HAP-1 (cell line): ENCODE data around the gene LAMA3.
A peak's percentile ranks its signal among the peaks of the same experiment; 100 is the strongest.

Experiments used
- DNase-seq, 2 experiments: peaks; one replicate each; pipeline ENCODE4 v3.0.0-alpha.2; 2016 to 2020; ENCODE audit warnings: low spot score in 2 of 2
- H3K27me3 ChIP-seq: fragments of 250-450 bp; sonication (Bioruptor Pico); 2 replicates; pipeline ENCODE4 v1.5.1; 2020; ENCODE audit warnings: low read depth, mild to moderate bottlenecking, moderate library complexity
- H3K36me3 ChIP-seq: fragments of 250-450 bp; sonication (Bioruptor Pico); replicated peaks from 2 replicates; pipeline ENCODE4 v1.5.1; 2020; ENCODE audit warnings: mild to moderate bottlenecking
- H3K4me1 ChIP-seq: fragments of 250-450 bp; sonication (Bioruptor Pico); 2 replicates; pipeline ENCODE4 v1.5.1; 2020; ENCODE audit warnings: mild to moderate bottlenecking
- H3K4me3 ChIP-seq: fragments of 250-450 bp; sonication (Bioruptor Pico); 2 replicates; pipeline ENCODE4 v1.5.1; 2020; ENCODE audit warnings: mild to moderate bottlenecking, moderate library complexity
- H3K9me3 ChIP-seq: fragments of 250-450 bp; sonication (Bioruptor Pico); 2 replicates; pipeline ENCODE4 v1.5.1; 2020; ENCODE audit warnings: mild to moderate bottlenecking, moderate library complexity
- in situ Hi-C: fragments of 300-500 bp; cut with MboI; formaldehyde crosslinking; loops from 3 replicates; pipeline ENCODE4 v1.14.3; 2020; ENCODE audit warnings: low sequenced_read_pairs, inconsistent platforms, mixed read lengths

LAMA3 gene

DNA sequence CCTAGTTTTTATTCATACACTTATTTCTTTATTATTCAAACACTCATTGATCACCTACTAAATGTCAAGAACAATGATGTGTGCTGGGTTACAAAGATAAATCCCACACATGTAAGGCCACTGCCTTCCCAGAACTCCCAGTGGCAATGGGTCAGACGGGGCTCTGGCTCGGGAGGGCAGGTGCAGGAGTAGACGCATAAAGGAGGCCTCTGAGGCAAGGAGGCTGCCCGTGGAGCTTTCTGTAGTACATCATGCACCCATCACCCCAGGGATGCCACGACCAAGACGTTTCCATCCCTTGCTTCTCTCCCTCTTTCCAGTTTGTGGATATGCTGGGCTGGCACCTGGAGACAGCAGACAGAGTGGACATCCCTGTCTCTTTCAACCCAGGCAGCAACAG is 172.1 kb downstream of the LAMA3 start:
- DNase-seq: peak; percentile 58 to 70
- H3K9me3 ChIP-seq: no peaks in the 10 kb centered on the region
- H3K4me3 ChIP-seq: no peak overlapping the region
- H3K36me3 ChIP-seq: no peaks in the 10 kb centered on the region
- in situ Hi-C loops: no loop called here
- no peaks in the 10 kb centered on the region for H3K27me3 ChIP-seq
- H3K4me1 ChIP-seq: peaks cover 29% of the 10 kb centered on the region

GRCh38 chr18:23861805-23862470 is 172.7 kb downstream of the LAMA3 start:
- no peaks in the 10 kb centered on the region for H3K27me3 ChIP-seq
- in situ Hi-C loops: no loop called here
- DNase-seq: peak; percentile 34 to 84
- H3K4me1 ChIP-seq: peaks cover 29% of the 10 kb centered on the region
- H3K4me3 ChIP-seq: no peak overlapping the region
- H3K9me3 ChIP-seq: no peaks in the 10 kb centered on the region
- no peaks in the 10 kb centered on the region for H3K36me3 ChIP-seq

- in situ Hi-C loops: no loop called here
- Histone ChIP-seq H3K9me3 (no peaks in the 10 kb centered on the region), H3K4me1 (peaks cover 29% of the 10 kb centered on the region), H3K36me3 (no peaks in the 10 kb centered on the region), H3K4me3 (no peak overlapping the region), H3K27me3 (no peaks in the 10 kb centered on the region)
- DNase-seq: no peak
Observed at GRCh38 chr18:23864624-23865023, 175.4 kb downstream of the LAMA3 start.

- Histone ChIP-seq H3K4me3 (no peak overlapping the region), H3K27me3 (no peaks in the 10 kb centered on the region), H3K4me1 (peaks cover 22% of the 10 kb centered on the region), H3K36me3 (no peaks in the 10 kb centered on the region), H3K9me3 (no peaks in the 10 kb centered on the region)
- DNase-seq: no peak
- in situ Hi-C loops: no loop called here
Observed at GRCh38 chr18:23867006-23867405, 177.8 kb downstream of the LAMA3 start.

DNA sequence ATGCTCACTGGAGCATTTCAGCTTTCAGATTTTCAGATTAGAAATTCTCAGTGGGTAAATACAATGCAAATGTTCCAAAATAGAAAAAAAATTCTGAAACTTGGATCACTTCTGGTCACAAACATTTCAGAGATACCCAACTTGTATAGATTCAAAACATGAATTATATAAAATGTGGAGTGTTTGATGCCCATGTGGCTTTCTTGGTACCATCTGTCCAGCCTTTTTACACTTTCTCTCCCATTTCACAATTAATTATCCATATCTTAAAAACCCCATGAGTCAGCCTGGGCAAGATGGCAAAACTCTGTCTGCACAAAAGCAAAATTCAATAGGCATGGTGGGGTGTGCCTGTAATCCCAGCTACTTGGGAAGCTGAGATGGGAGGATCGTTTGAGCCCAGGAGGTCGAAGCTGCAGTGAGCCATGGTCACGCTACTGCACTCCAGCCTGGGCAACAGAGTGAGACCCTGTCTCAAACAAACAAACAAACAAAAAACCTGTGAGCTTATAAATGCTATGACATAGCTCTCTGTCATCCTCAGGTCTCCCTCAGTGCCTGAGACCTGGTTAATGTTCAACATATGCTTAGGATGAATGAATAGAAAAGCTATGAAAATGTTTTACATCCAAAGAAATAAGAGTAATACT is 179.0 kb downstream of the LAMA3 start:
- H3K9me3 ChIP-seq: no peaks in the 10 kb centered on the region
- no peak overlapping the region for H3K4me3 ChIP-seq
- no peaks in the 10 kb centered on the region for H3K27me3 ChIP-seq
- in situ Hi-C loops: no loop called here
- H3K36me3 ChIP-seq: no peaks in the 10 kb centered on the region
- peaks cover 10% of the 10 kb centered on the region for H3K4me1 ChIP-seq
- no peak for DNase-seq

DNA sequence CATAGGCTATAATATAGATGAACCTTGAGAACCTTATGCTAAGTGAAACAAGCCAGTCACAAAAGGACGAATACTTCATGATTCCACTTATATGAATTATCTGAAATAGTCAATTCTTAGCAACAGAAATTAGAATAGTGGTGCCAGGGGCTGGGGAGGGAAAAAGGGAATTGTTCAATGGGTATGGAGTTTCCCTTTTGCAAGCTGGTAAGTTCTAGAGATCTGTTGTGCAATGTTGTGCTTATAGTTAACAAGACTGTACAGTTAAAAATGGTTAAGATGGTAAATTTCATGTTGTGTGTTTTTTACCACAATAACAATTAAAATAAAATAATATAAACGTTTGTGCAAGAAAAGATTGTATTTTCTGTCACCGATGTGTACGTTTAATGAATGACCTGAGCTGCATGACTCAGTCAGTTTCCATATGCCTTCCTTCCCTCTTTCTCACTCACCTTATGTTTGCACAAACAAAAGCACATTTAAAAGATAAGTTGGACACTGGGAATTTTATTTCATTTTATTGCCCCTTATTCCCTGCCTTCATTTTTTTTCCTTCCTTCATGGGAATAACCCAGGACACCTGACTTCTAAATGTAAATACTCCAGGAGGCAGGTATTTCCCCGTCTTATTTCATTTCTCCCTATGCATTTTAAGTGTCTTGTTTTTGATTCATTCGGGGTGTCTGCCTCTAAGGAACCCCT is 181.6 kb downstream of the LAMA3 start:
- Histone ChIP-seq H3K27me3 (no peaks in the 10 kb centered on the region), H3K4me3 (no peak overlapping the region), H3K4me1 (peaks cover 5% of the 10 kb centered on the region; the same call in 1 of the 2 replicates), H3K36me3 (no peaks in the 10 kb centered on the region), H3K9me3 (no peaks in the 10 kb centered on the region)
- in situ Hi-C loops: no loop called here
- DNase-seq: no peak

GRCh38 chr18:23871410-23871809 is 182.2 kb downstream of the LAMA3 start:
- in situ Hi-C loops: no loop called here
- DNase-seq: peak in 1 of 2 experiments; percentile 59
- Histone ChIP-seq H3K36me3 (no peaks in the 10 kb centered on the region), H3K9me3 (no peaks in the 10 kb centered on the region), H3K4me1 (peaks cover 5% of the 10 kb centered on the region; the same call in 1 of the 2 replicates), H3K4me3 (no peak overlapping the region), H3K27me3 (no peaks in the 10 kb centered on the region)

DNA sequence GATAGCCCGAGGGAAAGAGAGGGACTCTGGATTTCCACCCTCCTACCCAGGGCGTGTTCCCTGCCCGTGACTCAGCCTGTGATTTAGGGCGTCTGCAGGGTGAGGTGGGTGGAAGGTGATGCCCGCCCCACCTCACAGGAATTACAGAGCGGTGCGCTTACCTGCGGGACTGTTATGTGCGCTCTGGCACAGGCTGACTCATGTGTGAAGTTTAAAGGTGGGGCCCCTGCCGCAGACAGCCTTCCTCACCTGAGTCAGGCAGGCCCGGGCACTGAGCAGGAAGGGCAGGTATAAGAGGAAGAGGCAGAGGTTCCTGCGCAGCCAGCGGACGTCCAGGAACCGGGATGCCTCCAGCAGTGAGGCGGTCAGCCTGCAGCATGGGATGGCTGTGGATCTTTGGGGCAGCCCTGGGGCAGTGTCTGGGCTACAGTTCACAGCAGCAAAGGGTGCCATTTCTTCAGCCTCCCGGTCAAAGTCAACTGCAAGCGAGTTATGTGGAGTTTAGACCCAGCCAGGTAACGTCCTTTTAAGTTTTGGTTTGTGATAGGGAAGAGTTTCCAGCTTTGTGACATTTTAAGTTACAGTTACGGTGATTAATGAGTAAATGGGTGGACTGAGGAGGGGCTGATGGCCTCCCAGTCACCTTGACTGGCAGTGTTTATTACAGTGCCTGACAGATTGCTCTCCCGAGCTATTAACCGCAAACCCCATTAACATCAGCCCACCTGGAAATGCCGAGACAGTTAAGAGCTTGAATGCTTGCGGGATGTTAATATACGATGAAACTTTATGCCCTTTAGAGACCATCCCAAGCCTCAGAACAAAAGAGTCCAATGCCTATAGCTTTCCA is 183.7 kb downstream of the LAMA3 start:
- H3K9me3 ChIP-seq: no peaks in the 10 kb centered on the region
- H3K27me3 ChIP-seq: no peaks in the 10 kb centered on the region
- DNase-seq: no peak
- no peaks in the 10 kb centered on the region for H3K36me3 ChIP-seq
- in situ Hi-C loops: no loop called here
- no peak overlapping the region for H3K4me3 ChIP-seq
- peaks cover 5% of the 10 kb centered on the region; the same call in 1 of the 2 replicates for H3K4me1 ChIP-seq

DNA sequence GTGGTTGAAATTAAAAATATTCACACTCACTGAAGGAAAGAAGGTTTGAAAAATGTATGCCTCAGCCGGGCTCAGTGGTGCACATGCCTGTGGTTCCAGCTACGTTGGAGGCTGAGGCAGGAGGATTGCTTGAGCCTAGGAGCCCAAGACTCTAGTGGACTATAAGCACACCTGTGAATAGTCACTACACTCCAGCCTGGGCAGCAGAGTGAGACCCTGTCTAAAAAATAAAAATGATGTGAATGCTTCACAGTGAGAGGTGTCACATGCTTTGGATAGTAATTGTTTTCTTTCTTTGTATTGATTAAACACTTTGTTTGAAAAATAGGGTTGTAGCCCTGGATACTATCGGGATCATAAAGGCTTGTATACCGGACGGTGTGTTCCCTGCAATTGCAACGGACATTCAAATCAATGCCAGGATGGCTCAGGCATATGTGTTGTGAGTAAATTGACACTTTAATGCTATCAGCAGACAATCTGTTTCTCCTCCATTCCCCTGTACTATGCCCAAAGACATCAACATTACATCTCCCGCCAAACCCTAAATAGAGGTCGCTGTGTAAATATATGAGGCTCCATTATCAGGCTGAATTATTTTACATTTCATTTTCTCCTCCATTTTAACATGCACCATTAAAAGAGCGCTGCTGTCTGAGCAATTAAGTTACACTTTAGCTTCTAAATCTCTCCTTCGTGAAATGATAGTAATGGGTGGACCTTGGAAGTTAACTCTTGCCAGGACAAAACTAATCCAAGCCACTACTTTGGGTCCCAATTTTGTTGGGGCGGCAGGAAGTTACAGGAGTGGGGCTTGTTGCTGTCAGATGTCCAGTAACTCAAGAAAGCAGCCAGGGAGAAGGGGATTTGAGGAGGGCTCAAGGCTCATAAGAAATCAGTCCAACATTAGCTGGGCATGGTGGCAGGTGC is 187.0 kb downstream of the LAMA3 start:
- no peak for DNase-seq
- Histone ChIP-seq H3K36me3 (no peaks in the 10 kb centered on the region; the same call in 1 of the 2 replicates), H3K4me1 (peaks cover 5% of the 10 kb centered on the region; the same call in 1 of the 2 replicates), H3K27me3 (no peaks in the 10 kb centered on the region), H3K9me3 (no peaks in the 10 kb centered on the region), H3K4me3 (no peak overlapping the region)
- in situ Hi-C loops: no loop called here

DNA sequence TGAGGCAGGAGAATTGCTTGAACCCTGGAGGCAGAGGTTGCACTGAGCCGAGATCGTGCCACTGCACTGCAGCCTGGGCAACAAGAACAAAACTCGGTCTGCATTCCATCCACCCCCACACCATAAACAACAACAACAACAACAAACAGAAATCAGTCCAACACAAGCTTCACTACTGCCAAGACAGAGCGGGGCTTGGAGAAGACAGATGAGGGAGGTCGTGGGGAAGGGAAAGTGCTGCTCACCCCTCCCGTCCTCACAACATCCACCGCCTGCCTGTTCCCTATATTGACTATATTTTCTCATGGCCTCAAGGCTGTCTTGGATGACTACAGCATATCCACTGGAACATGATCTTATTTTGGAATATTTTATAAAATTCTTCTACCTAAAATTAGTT is 187.7 kb downstream of the LAMA3 start:
- in situ Hi-C loops: no loop called here
- Histone ChIP-seq H3K36me3 (no peaks in the 10 kb centered on the region; the same call in 1 of the 2 replicates), H3K4me1 (no peaks in the 10 kb centered on the region), H3K9me3 (no peaks in the 10 kb centered on the region), H3K27me3 (no peaks in the 10 kb centered on the region), H3K4me3 (no peak overlapping the region)
- no peak for DNase-seq

GRCh38 chr18:23877371-23877770 is 188.1 kb downstream of the LAMA3 start:
- Histone ChIP-seq H3K4me1 (no peaks in the 10 kb centered on the region), H3K27me3 (no peaks in the 10 kb centered on the region), H3K36me3 (no peaks in the 10 kb centered on the region; the same call in 1 of the 2 replicates), H3K4me3 (no peak overlapping the region), H3K9me3 (no peaks in the 10 kb centered on the region)
- in situ Hi-C loops: no loop called here
- DNase-seq: no peak

DNA sequence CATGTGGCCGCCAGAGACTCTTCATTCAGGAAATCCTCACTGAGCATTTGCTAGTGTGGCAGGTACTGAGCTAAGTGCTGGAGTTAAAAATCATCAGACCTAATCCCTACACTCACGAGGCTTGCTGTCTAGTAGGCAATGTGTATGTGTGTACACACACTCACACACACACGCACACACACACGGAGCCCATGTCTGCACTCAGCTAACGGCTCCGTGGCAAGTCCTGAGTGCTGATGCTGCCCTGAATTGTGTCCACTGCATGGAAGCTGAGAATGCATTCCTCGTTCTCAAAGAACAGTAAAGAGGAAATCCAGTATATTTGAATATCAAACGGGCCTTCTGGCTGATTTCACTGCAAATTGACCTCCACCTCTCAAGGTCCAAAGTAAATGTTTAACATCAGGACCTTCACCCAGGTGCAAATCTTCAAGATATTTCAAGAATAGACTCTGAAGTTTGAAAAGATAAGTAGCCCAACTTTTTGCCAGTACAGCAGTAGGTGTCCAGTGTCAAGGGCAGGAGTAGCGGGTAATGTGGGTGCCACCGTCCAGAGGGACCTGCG is 189.2 kb downstream of the LAMA3 start:
- Histone ChIP-seq H3K9me3 (no peaks in the 10 kb centered on the region), H3K36me3 (no peaks in the 10 kb centered on the region; the same call in 1 of the 2 replicates), H3K4me1 (no peaks in the 10 kb centered on the region), H3K4me3 (no peak overlapping the region), H3K27me3 (no peaks in the 10 kb centered on the region)
- in situ Hi-C loops: no loop called here
- DNase-seq: no peak
